NCI-H82 treated with DMSO at 0.1 percent for 48 hours (cell line): ENCODE data around the gene CPT2.

Experiments used
- DNase-seq: peaks from one replicate; lab custom pipeline; 2025; ENCODE audit not compliant: unreplicated experiment; lab: John Stamatoyannopoulos, UW

Gene CPT2

DNA sequence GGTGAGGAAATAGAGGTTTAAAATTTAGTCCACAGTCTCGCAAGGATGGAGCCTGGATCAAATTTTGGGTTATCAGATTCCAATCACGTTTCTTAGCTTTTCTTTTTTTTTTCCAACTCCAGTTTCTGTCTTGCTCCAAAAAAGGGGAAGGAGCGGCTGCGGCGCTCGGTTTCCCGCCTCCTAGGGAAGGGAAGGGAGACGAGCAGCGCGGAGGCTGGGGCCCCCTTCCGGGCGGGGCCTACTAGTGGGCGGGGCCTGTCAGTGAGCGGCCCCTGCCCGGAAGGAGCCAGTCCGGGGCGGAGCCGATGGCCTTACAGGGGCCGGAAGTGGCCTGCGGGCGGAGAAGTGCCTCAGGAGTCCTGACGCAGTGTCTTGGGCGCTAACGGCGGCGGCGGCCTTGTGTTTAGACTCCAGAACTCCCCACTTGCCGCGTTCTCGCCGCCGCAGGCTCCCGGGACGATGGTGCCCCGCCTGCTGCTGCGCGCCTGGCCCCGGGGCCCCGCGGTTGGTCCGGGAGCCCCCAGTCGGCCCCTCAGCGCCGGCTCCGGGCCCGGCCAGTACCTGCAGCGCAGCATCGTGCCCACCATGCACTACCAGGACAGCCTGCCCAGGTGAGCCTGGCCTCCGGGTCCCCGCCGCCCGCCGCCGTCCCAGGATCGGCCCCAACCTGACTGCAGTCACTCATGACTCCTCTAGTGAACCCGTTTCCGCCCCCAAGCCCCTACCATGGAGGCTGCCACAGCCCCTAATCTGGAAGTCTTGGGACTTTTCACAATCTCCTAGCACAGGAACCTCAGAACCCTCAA lies at the start of gene CPT2:
Gene CPT2, plus strand, starts transcription at position 340 of the 806 bp plus-strand sequence. Its CDS starts 120 bp downstream, at position 460.
- peak; percentile 86 for DNase-seq

DNA sequence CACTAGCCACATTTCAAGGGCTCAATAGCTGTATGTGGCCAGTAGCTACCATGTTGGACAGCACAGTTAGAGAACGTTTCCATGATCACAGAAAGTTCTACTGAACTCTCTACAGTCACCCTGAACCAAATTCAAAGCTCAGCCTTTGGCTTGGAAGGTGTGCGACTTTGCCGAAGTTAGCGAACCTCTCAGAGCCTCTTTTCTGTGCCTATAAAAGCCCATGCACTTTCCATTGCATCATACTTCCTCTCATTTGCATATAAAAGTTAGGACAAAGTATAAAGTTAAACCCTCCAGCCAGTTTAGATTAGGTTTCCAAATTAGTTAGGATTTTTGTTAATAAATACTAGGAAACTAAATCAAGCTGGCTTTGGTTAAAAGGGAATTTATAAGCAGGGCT lies 49.5 kb upstream of the CPT2 start:
- no peak for DNase-seq

DNA sequence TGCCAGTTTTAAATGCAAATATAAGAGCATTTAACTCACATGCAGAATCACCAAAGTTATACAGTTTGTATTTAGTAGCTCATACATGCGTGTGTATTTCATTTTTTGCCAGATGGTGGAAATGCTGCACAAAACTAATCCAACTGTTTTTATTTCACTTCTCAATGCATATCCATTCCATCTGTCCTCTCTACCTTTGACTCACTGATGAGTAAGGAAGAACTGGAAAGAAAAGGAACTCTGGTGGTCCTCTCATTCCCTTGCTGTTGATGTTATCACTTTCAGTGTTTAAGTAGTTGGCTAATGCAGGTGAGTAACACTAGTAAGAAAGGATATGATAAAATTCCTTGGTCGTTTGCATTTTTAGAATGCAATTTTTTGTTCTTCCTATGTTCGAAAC lies 48.5 kb upstream of the CPT2 start:
- no peak for DNase-seq

DNA sequence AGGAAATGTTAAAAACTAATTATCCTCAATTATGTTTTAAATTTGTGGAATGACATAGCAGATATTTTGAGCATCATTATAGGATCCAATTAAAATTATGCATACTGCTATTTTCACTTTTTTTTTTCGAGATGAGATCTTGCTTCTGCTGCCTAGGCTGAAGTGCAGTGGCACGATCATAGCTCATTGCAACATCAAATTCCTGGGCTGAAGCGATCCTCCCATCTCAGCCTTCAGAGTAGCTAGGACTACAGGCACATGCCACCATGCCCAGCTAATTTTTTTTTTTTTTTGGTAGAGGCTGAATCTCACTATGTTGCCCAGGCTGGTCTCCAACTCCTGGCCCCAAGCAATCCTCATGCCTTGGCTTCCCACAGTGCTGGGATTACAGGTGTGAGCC lies 42.9 kb upstream of the CPT2 start:
- no peak for DNase-seq

DNA sequence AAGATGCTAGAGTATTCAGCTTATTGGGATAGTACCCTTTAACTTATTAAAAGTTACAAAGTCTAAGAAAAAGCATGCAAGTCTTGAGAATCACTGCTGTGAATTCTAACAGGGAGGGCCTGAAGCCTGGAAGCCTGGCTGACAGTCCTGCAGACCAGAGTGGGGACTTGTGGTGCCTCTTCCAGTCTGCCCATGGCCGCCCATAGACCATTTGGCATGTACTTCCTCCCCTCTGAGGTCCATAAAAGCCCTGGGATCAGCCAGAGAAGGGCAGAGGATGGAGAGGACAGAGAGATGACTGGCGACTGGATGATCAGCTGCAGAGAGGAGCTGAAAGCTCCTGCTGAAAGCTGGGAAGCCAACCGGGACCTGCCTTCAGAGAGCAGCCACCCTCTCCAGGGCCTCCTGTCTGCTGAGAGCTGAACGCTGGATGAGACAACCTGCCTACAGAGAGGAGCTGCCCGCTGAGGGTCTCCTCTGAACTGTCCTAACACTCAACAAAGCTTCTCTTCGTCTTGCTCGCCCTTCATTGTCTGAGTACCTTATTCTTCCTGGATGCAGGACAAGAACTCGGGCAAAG lies 41.7 kb upstream of the CPT2 start:
- DNase-seq, result no peak

DNA sequence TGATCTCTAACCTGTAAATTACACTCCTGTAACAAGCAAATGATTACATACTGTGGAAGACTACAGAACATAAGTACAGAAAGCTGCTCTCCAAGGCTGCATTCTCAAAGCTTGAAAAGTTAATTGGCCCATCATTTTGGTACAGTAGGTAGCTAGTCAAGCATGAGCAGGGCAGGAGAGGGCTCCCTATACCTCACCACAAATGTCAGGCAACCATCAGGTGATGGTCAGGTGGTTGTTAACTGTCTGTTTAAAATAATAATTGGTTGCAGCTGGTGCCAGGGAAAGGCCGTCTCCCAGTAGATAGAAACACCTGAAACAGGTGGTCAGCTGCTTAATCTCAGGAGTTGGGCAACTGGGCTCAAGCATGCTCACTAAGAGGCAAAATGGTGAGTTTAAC lies 41.1 kb upstream of the CPT2 start:
- no peak for DNase-seq

DNA sequence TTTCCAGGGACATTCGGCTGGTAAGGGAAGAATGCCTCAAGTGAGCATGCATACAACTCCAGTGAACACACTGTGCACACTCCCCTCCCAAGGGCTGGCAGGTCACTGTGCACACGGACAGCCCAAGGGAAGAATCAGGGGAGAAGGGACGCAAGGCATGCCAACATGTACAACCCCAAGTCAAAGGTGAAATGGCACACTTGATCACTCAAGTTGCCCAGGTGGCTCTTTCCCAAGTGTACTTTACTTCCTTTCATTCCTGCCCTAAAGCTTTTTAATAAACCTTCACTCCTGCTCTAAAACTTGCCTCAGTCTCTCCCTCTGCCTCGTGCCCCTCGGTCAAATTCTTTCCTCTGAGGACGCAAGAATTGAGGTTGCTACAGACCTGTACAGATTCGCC lies 40.7 kb upstream of the CPT2 start:
- DNase-seq, result no peak

DNA sequence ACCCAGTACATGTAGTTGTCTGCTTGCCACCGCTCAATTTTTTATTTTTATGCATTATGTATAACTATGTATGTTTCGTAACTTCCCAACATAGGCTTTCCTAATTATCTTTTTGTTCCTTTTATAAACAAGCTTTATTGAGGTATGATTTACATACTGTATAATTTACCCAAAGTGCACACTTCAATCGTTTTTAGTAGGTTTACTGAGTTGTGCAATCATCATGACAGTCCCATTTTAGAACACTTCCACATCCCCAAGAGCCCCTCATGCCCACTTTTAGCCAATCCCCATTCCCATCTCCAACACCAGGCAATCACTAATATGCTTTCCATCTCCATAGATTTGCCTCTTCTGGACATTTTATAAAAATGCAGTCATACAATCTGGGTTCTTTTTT lies 39.8 kb upstream of the CPT2 start:
- DNase-seq, result no peak

DNA sequence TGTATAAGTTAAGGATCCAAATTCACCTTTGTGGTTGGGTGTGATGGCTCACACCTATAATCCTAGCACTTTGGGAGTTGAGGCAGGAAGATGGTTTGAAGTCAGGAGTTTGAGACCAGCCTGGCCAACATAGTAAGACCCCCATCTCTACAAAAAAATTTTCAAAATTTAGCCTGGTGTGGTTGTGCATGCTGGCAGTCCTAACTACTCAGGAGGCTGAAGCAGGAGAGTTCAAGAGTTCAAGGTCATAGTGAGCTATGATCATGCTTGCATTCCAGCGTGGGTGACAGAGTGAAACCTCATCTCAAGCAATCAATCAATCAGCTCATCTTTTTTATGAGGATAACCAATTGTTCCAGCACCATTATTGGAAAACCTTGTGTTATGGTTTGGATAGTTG lies 37.7 kb upstream of the CPT2 start:
- no peak for DNase-seq

DNA sequence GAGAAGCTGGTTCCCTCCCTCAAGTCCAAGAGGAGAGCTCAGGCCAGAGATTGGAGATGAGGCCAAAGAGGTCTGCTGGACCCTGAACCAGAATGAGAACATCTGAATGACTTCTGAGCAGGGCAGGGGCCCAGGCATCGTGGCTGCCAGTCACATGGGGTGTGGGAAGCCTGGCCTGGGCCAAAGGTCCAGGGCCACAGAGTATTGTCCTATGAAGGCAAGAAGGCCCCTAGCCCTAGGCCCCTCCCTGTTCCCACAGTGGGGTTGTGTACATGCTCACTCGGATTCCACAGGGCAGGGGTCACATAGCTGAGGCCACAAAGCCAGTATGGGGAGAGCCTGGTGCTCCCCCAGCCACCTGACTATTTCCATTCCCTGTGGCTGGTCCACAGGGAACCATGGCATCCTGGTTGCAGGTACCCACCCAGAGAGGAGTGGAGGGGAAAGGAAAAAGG lies 35.7 kb upstream of the CPT2 start:
- no peak for DNase-seq

DNA sequence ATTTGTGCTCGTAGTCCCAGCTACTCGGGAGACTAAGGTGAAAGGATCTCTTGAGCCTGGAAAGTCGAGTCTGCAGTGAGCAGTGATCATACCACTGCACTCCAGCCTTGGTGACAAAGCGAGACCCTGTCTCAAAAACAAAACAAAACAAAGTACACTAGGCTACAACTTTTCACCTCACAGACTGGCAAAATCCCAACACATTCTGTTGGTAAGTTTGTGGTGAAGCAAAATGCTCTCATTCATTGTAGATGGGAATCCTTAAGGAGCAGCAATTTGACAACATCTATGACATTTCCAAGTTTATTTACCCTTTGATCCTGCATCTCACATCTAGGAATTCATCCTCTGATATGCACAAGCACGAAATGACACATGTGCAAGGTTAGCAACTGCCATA lies 34.0 kb upstream of the CPT2 start:
- no peak for DNase-seq

DNA sequence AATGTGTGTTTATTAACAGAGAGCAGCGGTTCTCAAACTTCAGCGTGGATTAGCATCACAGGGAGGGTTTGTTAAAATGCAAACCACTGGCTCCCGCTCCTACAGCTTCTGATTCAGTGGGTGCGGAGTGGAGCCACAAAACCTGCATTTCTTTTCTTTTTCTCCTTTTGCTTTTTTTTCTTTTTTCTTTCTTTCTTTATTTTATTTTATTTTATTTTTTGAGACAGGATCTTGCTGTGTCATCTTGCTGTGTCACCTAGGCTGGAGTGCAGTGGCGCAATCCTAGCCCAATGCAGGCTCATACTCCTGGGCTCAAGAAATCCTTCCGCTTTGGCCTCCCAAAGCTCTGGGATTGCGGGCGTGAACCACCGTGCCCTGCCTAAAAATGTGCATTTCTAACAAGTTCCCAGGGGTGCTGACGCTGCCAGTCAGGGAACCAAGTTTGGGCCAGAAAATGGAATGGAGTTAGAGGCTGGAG lies 33.3 kb upstream of the CPT2 start:
- no peak for DNase-seq

DNA sequence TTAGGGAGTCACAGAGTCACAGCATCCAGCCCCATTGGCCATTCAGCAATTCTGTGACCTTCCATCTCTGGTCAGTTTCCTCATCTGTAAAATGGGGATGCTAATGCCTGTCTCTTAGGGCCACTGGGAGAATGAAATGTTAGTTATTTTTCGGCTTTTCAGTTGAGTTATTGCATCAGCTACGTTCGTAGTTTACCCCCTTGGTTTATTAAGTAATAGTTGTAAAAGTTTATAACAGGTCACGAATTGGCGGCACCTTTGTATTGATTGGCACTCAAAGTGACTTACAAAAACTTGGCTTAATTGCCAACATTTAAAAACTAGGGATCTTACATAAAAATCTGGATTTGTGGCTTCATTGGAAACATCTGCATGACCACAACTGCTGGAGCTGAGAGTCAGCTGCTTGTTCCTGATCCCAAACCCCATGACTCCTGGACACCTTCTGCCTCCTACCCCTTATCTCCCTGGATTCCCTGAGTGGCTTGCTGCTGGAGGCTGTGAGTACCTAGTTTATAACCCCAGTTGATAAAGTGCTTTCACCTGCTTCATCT lies 31.1 kb upstream of the CPT2 start:
- DNase-seq, result no peak

DNA sequence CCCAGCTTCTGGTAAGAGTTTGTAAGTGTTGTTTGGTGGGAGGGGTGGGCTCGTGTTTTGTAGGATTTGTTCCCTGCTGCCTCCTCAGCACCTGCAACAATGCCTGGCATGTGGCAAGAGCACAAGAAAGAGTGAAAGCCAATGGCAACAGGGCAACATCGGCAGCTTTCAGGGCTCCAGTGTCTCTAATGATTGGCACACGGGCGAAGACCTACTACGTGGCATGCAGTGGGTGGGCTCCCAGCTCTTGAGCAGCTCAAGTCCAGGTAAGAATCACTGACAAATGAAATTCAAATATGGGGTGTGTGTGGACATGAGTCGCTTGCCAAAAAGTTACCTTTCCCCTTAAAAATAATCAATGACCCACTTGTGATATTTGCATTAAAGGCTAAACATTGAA lies 30.3 kb upstream of the CPT2 start:
- no peak for DNase-seq

DNA sequence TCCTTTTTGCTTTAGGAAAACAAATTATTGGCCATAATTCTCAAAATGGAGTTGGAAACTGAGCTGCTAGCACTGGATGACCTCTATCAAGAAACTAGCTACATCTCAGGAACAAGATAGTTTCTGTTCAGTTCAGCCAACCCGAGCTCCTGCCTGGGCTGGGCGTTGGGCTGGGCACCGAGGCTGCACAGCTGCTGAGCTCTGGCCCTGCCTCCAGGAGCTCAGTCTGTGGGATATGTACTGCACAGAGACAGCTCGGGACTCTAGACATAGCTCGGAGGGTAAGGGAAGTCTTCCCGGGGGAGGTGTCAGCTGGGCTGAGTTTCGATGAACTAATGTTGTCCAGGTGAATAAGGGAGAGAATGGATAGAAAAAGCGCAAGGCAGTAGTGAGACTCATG lies 29.7 kb upstream of the CPT2 start:
- DNase-seq, result no peak

DNA sequence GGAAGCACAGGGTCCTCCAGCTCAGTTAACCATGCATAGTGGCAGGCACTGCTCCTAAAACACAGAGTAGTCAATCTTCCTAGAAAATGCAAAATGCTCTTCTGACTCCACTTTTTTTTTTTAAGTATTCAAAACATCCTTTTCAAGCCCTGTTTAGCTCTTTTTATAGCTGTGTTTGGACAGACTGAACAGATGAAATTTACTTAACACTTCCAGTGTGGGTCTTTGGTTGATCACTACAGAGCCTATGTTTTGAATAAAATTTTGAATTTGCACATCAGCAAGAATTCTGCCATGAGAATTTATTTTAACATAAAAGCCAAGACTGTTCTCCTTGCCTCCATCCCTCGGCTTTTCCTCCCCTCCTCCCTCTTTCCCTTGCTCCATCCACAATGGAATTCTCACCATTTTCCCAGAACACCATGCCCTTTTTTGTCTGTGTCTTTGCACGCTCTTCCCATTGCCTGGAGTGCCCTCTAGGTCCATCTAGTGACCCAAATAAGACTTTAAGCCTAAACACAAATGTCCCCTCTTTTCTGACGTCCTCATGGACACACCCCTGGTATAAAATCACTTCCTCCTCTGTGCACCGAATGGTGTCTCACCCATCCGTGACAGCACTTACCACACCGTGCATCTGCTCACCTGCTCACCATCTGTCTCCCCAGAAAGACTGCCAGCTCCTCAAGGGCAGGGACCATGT lies 24.0 kb upstream of the CPT2 start:
- DNase-seq, result peak; percentile 80

DNA sequence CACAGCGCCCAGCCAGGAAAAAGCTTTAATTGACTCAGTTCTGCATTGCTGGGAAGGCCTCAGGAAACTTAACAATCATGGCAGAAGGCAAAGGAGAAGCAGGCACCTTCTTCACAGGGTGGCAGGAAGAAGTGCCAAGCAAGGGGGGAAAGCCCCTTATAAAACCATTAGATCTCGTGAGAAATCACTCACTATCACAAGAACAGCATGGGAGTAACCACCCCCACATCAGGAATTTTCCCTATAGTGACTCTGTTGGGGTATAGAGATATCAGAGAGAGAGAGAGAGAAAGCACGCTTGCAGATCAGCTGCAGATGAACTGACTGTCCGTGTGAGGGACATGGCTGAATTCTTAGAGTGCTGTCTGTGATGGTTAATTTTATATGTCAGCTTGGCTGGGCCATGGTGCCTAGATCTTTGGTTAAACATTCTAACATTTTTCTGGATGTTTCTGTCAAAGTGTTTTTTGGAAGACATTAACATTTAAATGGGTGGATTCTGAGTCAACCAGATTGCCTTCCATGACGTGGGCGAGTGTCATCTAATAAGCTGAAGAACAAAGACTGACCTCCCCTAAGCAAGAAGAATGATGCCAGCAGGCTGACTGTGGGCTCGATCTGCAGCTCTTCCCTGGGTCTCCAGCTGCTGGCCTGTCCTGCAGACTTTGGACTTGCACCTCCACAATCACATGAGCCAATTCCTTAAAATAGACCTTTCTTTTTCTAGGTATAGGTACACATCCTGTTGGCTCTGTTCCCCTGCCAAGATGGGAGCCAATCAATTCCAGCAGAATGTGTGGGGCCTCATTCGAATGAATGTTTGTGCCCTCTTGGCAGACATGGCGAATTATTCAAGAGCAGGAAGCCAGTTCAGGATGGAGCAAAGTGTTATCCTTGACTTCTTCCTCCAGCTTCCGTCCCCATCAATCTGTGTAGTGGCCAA lies 21.4 kb upstream of the CPT2 start:
- DNase-seq, result no peak

DNA sequence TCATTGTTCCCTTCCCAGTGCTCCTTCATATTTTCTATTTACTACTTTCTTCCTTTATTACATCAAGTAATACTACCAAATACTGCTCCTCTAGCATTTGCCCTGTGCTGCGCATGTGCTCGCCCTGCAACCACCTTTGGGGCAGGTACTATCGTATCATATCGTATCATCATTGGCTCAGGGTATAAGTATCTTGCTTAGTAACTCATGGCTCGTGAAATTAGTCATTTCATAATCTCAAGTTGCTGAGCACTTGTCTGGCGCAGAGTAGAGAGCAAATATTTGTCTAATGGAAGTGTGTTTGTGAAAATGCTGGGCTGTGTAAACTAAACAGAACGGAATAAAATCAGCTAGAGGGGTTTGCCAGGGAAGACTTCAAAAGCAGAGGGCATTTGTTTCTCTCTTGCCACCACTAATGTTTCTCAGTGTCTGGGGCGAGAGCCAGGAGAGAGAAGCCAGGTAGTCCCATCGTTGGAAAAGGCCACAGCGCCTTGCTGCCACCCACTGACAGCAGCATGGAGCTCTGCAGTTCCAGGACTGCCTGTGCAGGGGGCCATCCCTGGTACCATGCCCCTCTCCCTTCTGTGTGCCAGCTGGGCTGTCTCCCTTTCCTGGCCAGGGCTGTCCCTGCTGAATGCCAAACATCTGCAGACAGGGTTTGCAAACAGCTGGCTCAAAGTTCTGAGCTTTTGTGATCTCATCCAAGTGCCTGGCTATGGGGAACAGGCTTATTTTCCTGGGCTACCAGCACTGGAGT lies 20.0 kb upstream of the CPT2 start:
- peak; percentile 40 for DNase-seq

DNA sequence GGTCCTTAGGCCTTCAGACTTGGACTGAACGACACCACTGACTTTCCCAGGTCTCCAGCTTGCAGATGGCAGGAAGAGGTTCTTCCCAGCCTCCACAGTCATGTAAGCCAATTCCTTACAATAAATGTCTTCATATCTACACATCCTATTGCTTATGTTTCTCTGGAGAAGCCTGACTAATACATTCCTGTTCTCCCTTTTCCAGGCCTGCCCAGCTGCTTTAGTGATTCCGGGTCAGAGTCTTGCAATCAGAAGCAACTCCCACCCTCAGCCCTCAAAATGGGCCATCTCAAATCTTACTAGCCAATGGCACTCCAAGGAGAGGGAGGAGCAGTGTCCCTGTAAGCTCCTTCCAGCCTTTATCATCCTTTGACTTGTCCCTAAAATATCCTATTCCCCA lies 16.4 kb upstream of the CPT2 start:
- no peak for DNase-seq

DNA sequence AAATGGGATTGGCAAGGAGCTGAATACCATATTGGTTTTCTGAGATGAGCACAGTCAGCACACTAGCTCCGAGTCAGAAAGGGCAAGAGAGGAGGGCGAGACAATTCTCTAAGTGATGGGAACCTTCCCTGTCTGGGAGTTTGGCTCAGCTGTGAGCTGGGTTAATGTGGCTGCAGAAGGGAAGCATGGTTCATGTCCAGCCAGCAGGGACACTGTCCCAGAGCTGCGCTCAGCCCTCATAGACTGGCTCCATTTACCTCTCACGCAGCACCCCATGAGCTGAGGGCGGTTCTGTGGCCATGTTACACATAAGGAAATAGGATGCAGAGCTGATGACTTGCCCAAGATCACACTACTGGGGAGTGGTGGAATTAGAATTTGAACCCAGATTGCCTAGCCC lies 15.7 kb upstream of the CPT2 start:
- DNase-seq, result no peak
